Activated naive CD4-positive, alpha-beta T cell treated with anti-CD3 and anti-CD28 coated beads, Interleukin-2, amount 50 U/mL, for 24 hours (primary cell): ENCODE data around the gene MYO5C.
"Not testable (repeated sequence)": the region's sequence is repeated elsewhere in the genome, so short reads cannot be mapped to it uniquely, and the experiment has no call there.

Experiments used
- H3K27ac Mint-ChIP-seq: one replicate; pipeline ENCODE4 v1.8.0; 2021; ENCODE audit warnings: mild to moderate bottlenecking, mixed read lengths
- H3K27me3 Mint-ChIP-seq: one replicate; pipeline ENCODE4 v1.8.0; 2021; ENCODE audit warnings: mixed read lengths
- H3K36me3 Mint-ChIP-seq: one replicate; pipeline ENCODE4 v1.8.0; 2021; ENCODE audit warnings: mixed read lengths
- H3K4me1 Mint-ChIP-seq: one replicate; pipeline ENCODE4 v1.8.0; 2021; ENCODE audit warnings: mixed read lengths
- H3K4me3 Mint-ChIP-seq: one replicate; pipeline ENCODE4 v1.8.0; 2021; ENCODE audit warnings: mild to moderate bottlenecking, mixed read lengths
- H3K9me3 Mint-ChIP-seq: one replicate; pipeline ENCODE4 v1.8.0; 2021; ENCODE audit warnings: mixed read lengths

Gene MYO5C

DNA sequence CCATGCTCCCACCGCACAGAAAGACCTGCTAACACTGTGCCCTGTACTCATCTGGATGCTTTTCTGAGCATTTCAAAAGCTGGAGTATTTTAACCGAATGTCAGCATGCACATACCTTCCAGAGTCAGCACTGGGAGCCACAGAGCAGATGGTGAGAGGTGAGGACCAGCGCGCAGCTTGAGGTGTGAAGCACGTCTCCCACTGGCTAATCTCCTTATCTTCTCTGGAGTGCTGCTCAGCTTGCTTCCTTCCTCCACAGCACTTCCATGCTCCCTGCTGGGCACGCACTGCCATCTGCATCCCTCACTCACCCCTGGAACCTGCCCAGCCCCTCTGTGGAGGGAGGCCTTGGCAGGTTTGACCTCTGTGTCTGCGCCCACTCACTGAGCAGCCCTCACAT is 104.4 kb downstream of the MYO5C start, which contains the start of gene GNB5:
GNB5 (minus strand) TSS at position 186 of the 400 bp plus-strand sequence. CDS start 6,716 bp downstream, outside the sequence.
- Mint-ChIP-seq H3K27ac (no peak within 1 kb of the TSS), H3K36me3 (no peaks in the 10 kb centered on the region), H3K4me1 (no peaks in the 10 kb centered on the region), H3K4me3 (no peak within 1 kb of the TSS), H3K9me3 (no peaks in the 10 kb centered on the region), H3K27me3 (no peaks in the 10 kb centered on the region)

DNA sequence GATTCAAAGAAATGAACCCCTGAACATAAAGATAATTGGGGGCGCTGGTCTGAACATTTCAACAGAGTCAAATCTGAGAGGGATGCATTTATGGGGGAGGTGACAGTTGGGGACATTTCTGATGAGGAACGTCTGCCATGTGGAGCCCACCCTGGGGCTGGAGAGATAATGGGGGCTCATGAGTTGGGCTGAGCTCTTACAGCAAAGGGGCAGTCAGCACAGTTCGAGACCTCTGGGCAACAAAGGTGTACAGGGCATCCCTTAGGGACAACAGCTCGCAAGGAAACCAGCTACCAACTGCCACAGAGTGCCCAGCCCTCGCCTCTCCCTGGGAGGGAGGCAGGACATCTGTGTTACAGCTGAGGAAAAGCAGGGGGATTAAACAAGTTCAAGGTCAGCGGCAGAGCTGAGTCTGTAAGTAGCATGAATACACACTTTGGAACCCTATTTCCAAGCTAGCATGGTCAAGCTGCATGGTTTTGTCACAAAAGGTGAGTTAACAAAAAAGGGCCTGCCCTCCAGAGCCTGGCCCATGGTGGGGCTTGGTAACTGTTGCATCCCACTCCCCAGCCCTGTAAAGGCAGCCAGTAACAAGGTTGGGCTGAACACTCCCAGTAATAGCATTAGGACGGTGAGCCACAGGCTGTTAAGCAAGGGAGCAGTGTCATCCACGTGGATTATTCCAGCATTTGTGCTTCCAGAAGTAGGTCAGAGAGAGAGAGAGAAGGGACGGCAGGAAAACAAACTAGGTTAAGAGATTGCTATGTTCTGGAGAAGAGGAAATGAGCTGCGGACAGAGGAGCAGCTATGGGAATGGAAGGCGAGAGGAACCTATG is 108.7 kb downstream of the MYO5C start:
- H3K36me3 Mint-ChIP-seq, result no peaks in the 10 kb centered on the region
- no peaks in the 10 kb centered on the region for H3K27me3 Mint-ChIP-seq
- no peaks in the 10 kb centered on the region for H3K4me1 Mint-ChIP-seq
- H3K27ac Mint-ChIP-seq, result no peak overlapping the region
- no peak overlapping the region for H3K4me3 Mint-ChIP-seq
- no peaks in the 10 kb centered on the region for H3K9me3 Mint-ChIP-seq

DNA sequence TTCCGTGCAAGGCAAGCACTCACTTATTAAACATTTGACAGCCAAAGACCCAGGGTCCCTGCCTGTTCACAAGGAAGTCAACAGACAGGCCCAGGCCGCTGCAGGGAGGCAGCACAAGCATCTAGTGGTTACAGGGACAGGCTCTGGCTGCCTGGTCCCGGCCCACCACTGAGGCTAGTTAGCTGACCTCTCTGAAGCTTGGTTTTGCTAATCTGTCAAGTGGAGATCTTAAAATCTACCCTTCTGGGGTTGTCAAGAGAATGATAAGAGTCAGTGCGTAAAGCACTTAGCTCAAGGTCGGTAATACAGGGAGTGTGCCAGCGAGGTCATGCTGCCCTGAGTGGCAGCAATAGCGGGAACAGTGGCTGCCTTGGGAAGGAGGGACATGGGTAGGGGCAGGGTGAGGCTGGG is 110.4 kb downstream of the MYO5C start:
- no peak overlapping the region for H3K27ac Mint-ChIP-seq

DNA sequence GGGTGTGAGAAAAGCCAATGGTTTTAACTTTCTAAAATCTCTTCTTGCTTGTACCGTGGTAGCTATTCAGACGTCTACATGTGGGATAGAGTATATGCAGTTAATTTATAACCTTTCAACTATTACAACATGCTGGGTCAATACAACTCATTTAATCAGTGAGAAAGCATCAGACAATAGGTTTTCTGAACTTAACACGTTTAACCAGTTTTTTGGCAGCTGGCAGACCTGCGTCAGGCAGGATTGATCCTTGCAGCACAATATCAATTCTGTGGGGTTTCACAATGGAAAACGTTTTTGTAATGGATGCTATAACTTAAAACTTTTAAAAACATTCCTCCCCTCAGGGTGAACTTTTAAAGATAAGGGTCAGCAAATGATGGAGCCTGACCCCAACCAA is 110.9 kb downstream of the MYO5C start:
- Mint-ChIP-seq H3K27ac (no peak overlapping the region), H3K27me3 (no peaks in the 10 kb centered on the region), H3K4me1 (peaks cover 11% of the 10 kb centered on the region), H3K9me3 (no peaks in the 10 kb centered on the region), H3K4me3 (no peak overlapping the region), H3K36me3 (no peaks in the 10 kb centered on the region)

More for the DNA sequence above, 110.4 kb downstream of the MYO5C start:
- H3K4me3 Mint-ChIP-seq, result no peak overlapping the region
- no peaks in the 10 kb centered on the region for H3K27me3 Mint-ChIP-seq
- H3K4me1 Mint-ChIP-seq, result peaks cover 11% of the 10 kb centered on the region
- no peaks in the 10 kb centered on the region for H3K9me3 Mint-ChIP-seq
- no peaks in the 10 kb centered on the region for H3K36me3 Mint-ChIP-seq

DNA sequence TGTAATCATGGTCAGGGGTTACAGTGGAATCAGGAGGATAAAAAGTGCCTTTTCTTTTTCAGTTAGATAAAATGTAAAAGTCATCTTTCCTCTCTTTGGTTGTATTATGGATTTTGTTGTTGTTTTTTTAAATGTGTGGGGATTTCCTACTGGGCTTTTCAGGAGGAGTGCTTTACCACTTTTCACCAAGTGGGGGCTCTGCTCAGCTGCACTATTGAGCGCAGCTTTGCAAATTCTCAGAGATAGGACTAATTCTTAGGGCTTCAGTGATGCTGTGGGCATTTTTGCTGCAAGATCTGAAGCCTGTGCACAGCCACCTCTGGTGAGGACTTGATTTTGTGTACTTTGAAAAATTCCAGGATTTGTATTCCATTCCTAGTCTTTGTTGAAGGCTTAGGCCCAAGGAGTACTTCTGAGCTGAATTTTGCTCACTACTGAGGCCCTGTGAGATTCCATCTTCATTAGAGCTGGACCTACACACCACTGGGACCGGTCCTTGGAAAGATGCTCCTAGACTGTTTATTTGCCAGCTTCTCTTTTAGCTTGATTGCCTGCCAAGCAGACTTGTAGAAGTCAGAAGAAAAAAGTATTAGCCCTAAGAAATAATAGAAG is 111.9 kb downstream of the MYO5C start:
- no peaks in the 10 kb centered on the region for H3K9me3 Mint-ChIP-seq
- no peak overlapping the region for H3K27ac Mint-ChIP-seq
- H3K4me3 Mint-ChIP-seq, result no peak overlapping the region
- peaks cover 18% of the 10 kb centered on the region for H3K4me1 Mint-ChIP-seq
- no peaks in the 10 kb centered on the region for H3K27me3 Mint-ChIP-seq
- H3K36me3 Mint-ChIP-seq, result no peaks in the 10 kb centered on the region

DNA sequence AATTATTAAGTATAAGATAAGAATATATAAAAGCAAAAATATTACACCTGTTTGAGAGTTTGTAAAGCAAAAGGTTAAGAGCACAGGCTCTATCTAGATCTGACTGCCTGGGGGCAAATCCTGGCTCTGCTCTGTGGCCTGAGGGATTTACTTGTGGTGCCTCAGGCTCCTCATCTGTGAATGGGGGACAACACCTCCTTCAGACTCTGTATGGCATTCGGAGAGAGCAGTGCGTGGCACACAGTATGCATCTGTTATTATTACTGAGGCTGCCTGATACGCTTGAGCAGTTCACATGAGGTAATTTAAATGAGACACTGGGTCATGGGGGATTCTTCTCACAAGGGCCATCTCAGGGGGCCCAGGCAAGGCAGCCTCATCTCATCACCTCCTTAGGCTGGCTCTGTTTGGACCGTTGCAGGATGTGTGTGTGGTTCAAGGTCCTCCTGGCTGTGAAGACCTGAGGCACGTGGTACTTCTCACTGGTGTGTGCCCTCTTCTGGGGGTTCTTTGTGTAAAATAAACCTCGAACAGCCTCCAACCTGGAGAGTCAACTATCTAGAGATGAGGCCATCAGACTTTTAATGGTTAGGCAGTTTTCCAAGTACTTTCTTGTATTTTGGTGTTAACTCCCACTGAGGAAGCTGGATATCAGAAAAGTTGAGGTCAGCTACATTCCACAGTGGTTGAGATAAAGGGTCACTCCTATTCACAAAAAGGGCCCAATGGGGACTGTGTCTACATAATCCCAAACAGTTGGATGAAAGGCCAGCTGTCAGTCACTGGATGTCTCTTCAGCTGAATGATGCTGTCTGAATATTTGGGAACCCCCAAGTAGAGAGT is 113.4 kb downstream of the MYO5C start:
- H3K27ac Mint-ChIP-seq, result no peak overlapping the region
- no peaks in the 10 kb centered on the region for H3K36me3 Mint-ChIP-seq
- no peak overlapping the region for H3K4me3 Mint-ChIP-seq
- H3K9me3 Mint-ChIP-seq, result no peaks in the 10 kb centered on the region
- H3K27me3 Mint-ChIP-seq, result no peaks in the 10 kb centered on the region
- peaks cover 29% of the 10 kb centered on the region for H3K4me1 Mint-ChIP-seq

DNA sequence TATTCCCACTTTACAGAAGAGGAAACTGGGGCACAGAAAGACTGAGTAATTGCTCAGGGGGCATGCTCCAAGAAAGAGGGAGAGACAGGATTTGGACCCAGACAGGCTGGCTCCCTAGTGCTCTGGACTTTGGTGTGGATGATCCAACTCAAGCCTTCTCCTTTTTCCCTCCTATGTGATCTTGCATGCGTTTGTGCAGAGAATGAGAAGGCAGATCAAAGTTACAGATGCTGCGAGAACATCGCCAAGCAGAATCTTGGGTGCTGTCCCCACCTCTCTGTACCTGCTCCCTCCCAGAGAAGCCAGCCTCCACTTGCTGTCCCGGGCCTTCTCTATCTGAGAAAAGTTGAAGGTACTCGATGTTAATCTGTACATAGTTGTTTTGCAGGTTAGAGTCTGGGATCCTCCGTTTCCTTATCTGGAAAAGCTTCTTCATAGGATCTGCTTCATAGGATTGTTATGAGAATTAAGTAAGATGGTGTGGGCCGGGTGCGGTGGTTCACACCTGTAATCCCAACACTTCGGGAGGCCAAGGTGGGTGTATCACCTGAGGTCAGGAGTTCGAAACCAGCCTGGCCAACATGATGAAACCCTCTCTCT is 114.7 kb downstream of the MYO5C start:
- H3K9me3 Mint-ChIP-seq, result no peaks in the 10 kb centered on the region
- no peaks in the 10 kb centered on the region for H3K36me3 Mint-ChIP-seq
- no peaks in the 10 kb centered on the region for H3K27me3 Mint-ChIP-seq
- H3K27ac Mint-ChIP-seq, result peak overlapping the region; percentile 79
- peak overlapping the region; percentile 84 for H3K4me3 Mint-ChIP-seq
- H3K4me1 Mint-ChIP-seq, result peaks cover 34% of the 10 kb centered on the region

DNA sequence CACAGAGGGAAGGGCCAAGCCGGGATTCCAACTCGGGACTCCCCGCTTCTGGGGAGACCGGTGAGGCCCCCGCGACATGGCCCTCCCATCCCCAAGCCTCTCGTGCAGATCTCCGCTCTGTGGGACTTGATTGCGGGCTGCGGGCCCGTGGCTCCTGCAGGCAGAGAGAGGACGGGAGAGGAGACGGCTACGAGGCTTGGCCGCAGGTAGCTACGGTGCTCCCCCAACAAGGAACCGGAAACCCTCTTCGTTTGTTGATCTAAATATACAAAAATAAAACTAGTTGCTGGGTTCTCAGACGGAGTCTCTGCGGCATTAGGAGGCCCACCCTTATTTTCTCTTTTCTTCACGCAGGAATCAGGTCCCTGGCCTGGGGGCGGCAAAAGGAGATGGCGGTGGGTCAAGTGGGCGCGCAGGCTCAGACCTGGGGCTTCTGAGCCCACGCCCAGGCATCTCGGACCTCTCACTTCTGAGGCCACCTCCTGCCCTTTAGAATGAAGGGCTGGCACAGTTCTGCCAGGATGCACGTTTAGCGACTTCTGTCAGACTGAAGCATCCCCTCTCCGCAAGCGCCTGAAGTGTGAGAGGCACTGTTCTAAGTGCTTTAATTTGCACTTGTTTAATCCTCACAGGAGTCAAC is 115.3 kb downstream of the MYO5C start:
- H3K4me1 Mint-ChIP-seq, result peaks cover 34% of the 10 kb centered on the region
- no peaks in the 10 kb centered on the region for H3K9me3 Mint-ChIP-seq
- H3K4me3 Mint-ChIP-seq, result peak overlapping the region; percentile 84
- H3K36me3 Mint-ChIP-seq, result no peaks in the 10 kb centered on the region
- peak overlapping the region; percentile 79 for H3K27ac Mint-ChIP-seq
- H3K27me3 Mint-ChIP-seq, result no peaks in the 10 kb centered on the region

DNA sequence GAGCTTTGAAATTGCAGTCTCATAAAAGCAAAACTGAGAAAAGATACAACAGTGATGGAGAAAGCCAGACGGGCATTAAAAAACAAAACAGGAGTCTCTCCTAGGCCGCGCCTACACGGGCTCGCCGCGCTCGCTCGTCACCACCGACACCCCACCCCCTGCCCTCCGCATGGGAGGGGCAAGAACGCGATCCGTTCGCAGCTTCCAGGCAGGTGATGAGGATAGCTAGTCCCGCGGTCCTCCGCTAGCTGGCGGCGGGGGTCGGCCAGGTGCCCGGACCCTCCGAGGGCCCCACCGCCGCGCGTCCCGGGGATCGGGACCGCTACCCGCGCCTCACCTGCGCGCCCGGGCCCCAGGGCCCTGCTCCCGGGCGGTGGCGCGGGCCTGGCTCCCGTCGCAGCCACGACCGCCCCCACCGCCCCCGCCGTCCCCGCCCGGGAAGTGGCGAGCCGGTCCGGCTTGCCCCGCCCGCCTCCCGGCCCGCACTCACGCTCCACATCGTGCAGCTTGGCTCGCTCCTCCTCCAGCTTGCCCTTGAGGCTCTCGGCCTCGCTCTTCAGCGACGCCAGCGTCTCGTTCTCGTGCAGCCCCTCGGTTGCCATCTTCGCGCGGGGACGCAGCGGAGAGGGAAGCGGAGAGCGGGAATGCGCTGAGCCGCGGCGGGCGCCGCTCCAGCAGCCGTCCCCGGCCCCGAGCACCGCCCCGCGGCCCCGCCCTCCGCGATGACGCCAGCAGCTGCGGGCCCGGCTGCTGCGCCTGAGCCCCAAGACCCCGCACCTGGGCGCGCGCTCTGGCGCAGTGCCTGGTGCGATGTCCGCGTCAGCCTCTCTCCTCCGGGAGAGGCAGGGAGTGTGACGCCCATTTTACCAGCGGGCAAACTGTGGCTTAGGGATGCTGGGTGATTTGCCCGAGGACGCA is 116.1 kb downstream of the MYO5C start:
- Mint-ChIP-seq H3K27me3 (no peaks in the 10 kb centered on the region), H3K36me3 (no peaks in the 10 kb centered on the region), H3K4me1 (peaks cover 34% of the 10 kb centered on the region), H3K9me3 (no peaks in the 10 kb centered on the region), H3K4me3 (peak overlapping the region; percentile 90), H3K27ac (peak overlapping the region; percentile 95)

DNA sequence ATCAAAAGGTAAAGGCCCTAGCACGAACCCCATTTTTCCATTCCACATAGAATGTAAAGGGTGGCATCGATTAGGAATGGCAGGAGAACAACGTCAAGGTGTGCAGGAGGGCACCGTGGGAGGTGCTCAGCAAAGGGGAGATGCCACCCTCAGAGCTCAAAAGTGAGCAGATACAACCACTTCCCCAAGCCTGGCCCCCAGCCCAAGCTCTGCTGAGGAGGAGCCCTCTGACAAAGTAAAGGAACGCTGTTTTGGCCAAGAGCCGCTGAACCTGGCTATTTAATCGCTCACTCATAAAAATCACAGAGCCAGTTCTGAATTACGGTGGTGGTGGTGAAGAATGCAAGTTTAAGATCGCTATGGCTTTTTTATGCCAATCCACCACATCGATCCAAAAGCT is 116.8 kb downstream of the MYO5C start:
- H3K27me3 Mint-ChIP-seq, result no peaks in the 10 kb centered on the region
- H3K4me3 Mint-ChIP-seq, result peak overlapping the region; percentile 90
- H3K4me1 Mint-ChIP-seq, result peaks cover 39% of the 10 kb centered on the region
- H3K9me3 Mint-ChIP-seq, result no peaks in the 10 kb centered on the region
- peaks cover 2% of the 10 kb centered on the region for H3K36me3 Mint-ChIP-seq
- peak overlapping the region; percentile 95 for H3K27ac Mint-ChIP-seq

DNA sequence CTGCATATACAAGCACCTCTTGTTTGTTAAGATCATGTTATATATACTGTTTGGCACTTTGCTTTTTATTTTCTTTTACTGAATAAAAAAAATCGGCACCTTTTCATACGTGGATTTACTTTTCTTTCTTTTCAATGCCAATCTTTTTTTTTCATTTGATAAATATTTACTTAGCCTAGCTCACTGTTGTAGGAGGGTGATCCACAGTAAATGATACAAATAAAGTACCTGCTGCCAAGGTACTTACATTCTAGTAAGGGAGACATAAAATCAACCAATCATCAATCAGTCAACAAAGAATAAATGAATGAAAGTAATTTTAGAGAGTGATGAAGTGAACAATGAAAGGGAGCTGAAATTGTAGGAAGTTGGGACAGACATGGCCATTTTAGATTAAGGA is 122.7 kb downstream of the MYO5C start:
- H3K36me3 Mint-ChIP-seq, result peaks cover 2% of the 10 kb centered on the region
- H3K27ac Mint-ChIP-seq, result no peak overlapping the region
- H3K27me3 Mint-ChIP-seq, result no peaks in the 10 kb centered on the region
- H3K4me1 Mint-ChIP-seq, result peaks cover 49% of the 10 kb centered on the region
- no peak overlapping the region for H3K4me3 Mint-ChIP-seq
- H3K9me3 Mint-ChIP-seq, result no peaks in the 10 kb centered on the region

DNA sequence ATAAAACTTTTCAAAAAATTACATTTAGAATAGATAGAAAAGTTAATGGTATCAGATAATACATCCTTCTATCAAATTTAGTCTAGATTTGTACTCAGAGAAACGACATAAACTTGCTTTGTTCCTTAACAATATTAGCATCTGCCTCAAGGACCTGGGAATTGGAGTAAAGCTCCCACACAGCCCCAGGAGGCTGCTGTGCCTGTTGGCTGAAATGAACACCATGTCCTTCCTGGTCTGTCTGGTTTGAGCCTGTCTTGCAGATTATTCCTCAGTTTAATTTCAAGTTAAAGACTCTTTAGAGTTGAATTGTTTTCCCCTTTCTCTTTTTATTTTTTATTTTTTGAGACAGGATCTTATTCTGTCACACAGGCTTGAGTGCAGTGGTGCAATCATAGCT is 123.8 kb downstream of the MYO5C start:
- Mint-ChIP-seq H3K9me3 (no peaks in the 10 kb centered on the region), H3K36me3 (peaks cover 2% of the 10 kb centered on the region), H3K4me3 (no peak overlapping the region), H3K4me1 (peaks cover 52% of the 10 kb centered on the region), H3K27me3 (no peaks in the 10 kb centered on the region), H3K27ac (no peak overlapping the region)

DNA sequence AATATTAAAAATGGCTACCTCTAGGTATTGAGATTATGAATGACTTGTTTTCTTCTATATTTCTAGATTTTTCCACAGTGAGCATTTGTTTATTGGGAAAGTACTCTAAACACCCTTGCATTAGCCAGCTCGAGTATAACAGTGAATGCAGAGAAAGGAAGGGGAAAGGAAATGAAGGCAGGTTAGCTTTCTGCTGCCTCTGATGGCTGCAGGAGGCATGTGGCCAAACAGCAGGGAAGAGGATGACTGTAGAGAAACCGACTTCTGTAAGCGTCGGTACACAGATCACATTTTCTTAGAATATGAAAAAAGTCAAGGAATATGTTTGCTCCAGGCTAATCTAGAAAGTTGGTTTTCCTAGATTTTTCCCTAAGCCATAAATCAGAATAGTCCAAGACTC is 124.2 kb downstream of the MYO5C start:
- Mint-ChIP-seq H3K27me3 (no peaks in the 10 kb centered on the region), H3K4me1 (peaks cover 52% of the 10 kb centered on the region), H3K27ac (peak overlapping the region; percentile 52), H3K36me3 (peaks cover 2% of the 10 kb centered on the region), H3K4me3 (peak overlapping the region; percentile 13), H3K9me3 (no peaks in the 10 kb centered on the region)

DNA sequence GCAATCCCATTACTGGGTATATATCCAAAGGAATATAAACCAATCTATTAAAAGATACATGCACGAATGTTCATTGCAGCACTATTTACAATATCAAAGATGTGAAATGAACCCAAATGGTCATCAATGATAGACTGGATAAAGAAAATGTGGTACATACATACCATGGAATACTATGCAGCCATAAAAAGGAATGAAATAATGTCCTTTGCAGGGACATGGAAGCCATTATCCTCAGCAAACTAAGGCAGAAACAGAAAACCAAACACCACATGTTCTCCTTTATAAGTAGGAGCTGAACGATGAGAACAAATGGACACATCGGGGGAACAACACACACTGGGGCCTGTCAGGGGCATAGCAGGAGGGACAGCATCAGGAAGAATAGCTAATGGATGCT is 125.4 kb downstream of the MYO5C start:
- H3K4me3 Mint-ChIP-seq, H3K27ac Mint-ChIP-seq: not testable (repeated sequence)

More for the DNA sequence above, 125.4 kb downstream of the MYO5C start:
- H3K27me3 Mint-ChIP-seq, H3K9me3 Mint-ChIP-seq, H3K36me3 Mint-ChIP-seq: not testable (repeated sequence)
- H3K4me1 Mint-ChIP-seq, result peaks cover 63% of the 10 kb centered on the region
